ENCODE data around the gene UMPS.
"Not testable (repeated sequence)": the region's sequence is repeated elsewhere in the genome, so short reads cannot be mapped to it uniquely, and the experiment has no call there.

Gene UMPS

GRCh38 chr3:124779751-124780191 is 49.5 kb downstream of the UMPS start:
- H3K9ac ChIP-seq (ENCODE audit: low read length): peak overlapping the region; percentile 24
- H3K27ac ChIP-seq (ENCODE audit: low read depth, low read length): peak overlapping the region; percentile 93
- peak overlapping the region; percentile 24 for H3K4me3 ChIP-seq (ENCODE audit: low read length)
- H3K36me3 ChIP-seq (ENCODE audit: control insufficient read depth, insufficient read depth, low read length): no peaks in the 10 kb centered on the region
- peaks cover 31% of the 10 kb centered on the region for H3K4me1 ChIP-seq (ENCODE audit: control insufficient read depth, insufficient read depth, low read length)
- no peaks in the 10 kb centered on the region for H3K27me3 ChIP-seq (ENCODE audit: control insufficient read depth, insufficient read depth, low read length)

GRCh38 chr3:124780356-124780755 is 50.1 kb downstream of the UMPS start:
- H3K4me1 ChIP-seq (ENCODE audit: control insufficient read depth, insufficient read depth, low read length): peaks cover 29% of the 10 kb centered on the region
- H3K4me3 ChIP-seq (ENCODE audit: low read length): peak overlapping the region; percentile 24
- peak overlapping the region; percentile 24 for H3K9ac ChIP-seq (ENCODE audit: low read length)
- no peaks in the 10 kb centered on the region for H3K27me3 ChIP-seq (ENCODE audit: control insufficient read depth, insufficient read depth, low read length)
- H3K27ac ChIP-seq (ENCODE audit: low read depth, low read length): peak overlapping the region; percentile 93
- H3K36me3 ChIP-seq (ENCODE audit: control insufficient read depth, insufficient read depth, low read length): no peaks in the 10 kb centered on the region

GRCh38 chr3:124780761-124781475 is 50.7 kb downstream of the UMPS start:
- no peaks in the 10 kb centered on the region for H3K27me3 ChIP-seq (ENCODE audit: control insufficient read depth, insufficient read depth, low read length)
- no peak overlapping the region for H3K4me3 ChIP-seq (ENCODE audit: low read length)
- H3K9ac ChIP-seq (ENCODE audit: low read length): no peak overlapping the region
- peaks cover 29% of the 10 kb centered on the region for H3K4me1 ChIP-seq (ENCODE audit: control insufficient read depth, insufficient read depth, low read length)
- H3K36me3 ChIP-seq (ENCODE audit: control insufficient read depth, insufficient read depth, low read length): no peaks in the 10 kb centered on the region
- peak overlapping the region; percentile 93 for H3K27ac ChIP-seq (ENCODE audit: low read depth, low read length)

- no peaks in the 10 kb centered on the region for H3K36me3 ChIP-seq (ENCODE audit: control insufficient read depth, insufficient read depth, low read length)
- H3K4me1 ChIP-seq (ENCODE audit: control insufficient read depth, insufficient read depth, low read length): peaks cover 33% of the 10 kb centered on the region
- H3K4me3 ChIP-seq (ENCODE audit: low read length): no peak overlapping the region
- H3K27me3 ChIP-seq (ENCODE audit: control insufficient read depth, insufficient read depth, low read length): no peaks in the 10 kb centered on the region
- no peak overlapping the region for H3K9ac ChIP-seq (ENCODE audit: low read length)
- peak overlapping the region; percentile 93 for H3K27ac ChIP-seq (ENCODE audit: low read depth, low read length)
These were observed 51.5 kb downstream of the UMPS start for GRCh38 chr3:124781476-124782376.

- H3K27me3 ChIP-seq (ENCODE audit: control insufficient read depth, insufficient read depth, low read length); H3K27ac ChIP-seq (ENCODE audit: low read depth, low read length); H3K36me3 ChIP-seq (ENCODE audit: control insufficient read depth, insufficient read depth, low read length); H3K9ac ChIP-seq (ENCODE audit: low read length); H3K4me3 ChIP-seq (ENCODE audit: low read length): not testable (repeated sequence)
- H3K4me1 ChIP-seq (ENCODE audit: control insufficient read depth, insufficient read depth, low read length): peaks cover 39% of the 10 kb centered on the region
These were observed 52.1 kb downstream of the UMPS start for GRCh38 chr3:124782377-124782712.

- no peaks in the 10 kb centered on the region for H3K36me3 ChIP-seq (ENCODE audit: control insufficient read depth, insufficient read depth, low read length)
- no peak overlapping the region for H3K27ac ChIP-seq (ENCODE audit: low read depth, low read length)
- no peak overlapping the region for H3K9ac ChIP-seq (ENCODE audit: low read length)
- peaks cover 41% of the 10 kb centered on the region for H3K4me1 ChIP-seq (ENCODE audit: control insufficient read depth, insufficient read depth, low read length)
- H3K27me3 ChIP-seq (ENCODE audit: control insufficient read depth, insufficient read depth, low read length): no peaks in the 10 kb centered on the region
- H3K4me3 ChIP-seq (ENCODE audit: low read length): no peak overlapping the region
These were observed 53.4 kb downstream of the UMPS start for GRCh38 chr3:124783696-124784095.

- Histone ChIP-seq H3K4me3 (ENCODE audit: low read length) (no peak overlapping the region), H3K36me3 (ENCODE audit: control insufficient read depth, insufficient read depth, low read length) (no peaks in the 10 kb centered on the region), H3K27me3 (ENCODE audit: control insufficient read depth, insufficient read depth, low read length) (no peaks in the 10 kb centered on the region), H3K4me1 (ENCODE audit: control insufficient read depth, insufficient read depth, low read length) (peaks cover 31% of the 10 kb centered on the region), H3K27ac (ENCODE audit: low read depth, low read length) (no peak overlapping the region), H3K9ac (ENCODE audit: low read length) (no peak overlapping the region)
These were observed 54.6 kb downstream of the UMPS start for GRCh38 chr3:124784686-124785382.

GRCh38 chr3:124785973-124786372 is 55.7 kb downstream of the UMPS start:
- no peaks in the 10 kb centered on the region for H3K36me3 ChIP-seq (ENCODE audit: control insufficient read depth, insufficient read depth, low read length)
- H3K27ac ChIP-seq (ENCODE audit: low read depth, low read length): peak overlapping the region; percentile 69
- H3K4me1 ChIP-seq (ENCODE audit: control insufficient read depth, insufficient read depth, low read length): peaks cover 20% of the 10 kb centered on the region

GRCh38 chr3:124786511-124787241 is 56.4 kb downstream of the UMPS start:
- Histone ChIP-seq H3K27ac (ENCODE audit: low read depth, low read length) (peak overlapping the region; percentile 69), H3K9ac (ENCODE audit: low read length) (no peak overlapping the region), H3K4me1 (ENCODE audit: control insufficient read depth, insufficient read depth, low read length) (peaks cover 17% of the 10 kb centered on the region)

More at GRCh38 chr3:124785973-124786372, 55.7 kb downstream of the UMPS start:
- Histone ChIP-seq H3K27me3 (ENCODE audit: control insufficient read depth, insufficient read depth, low read length) (no peaks in the 10 kb centered on the region), H3K9ac (ENCODE audit: low read length) (no peak overlapping the region), H3K4me3 (ENCODE audit: low read length) (no peak overlapping the region)

GRCh38 chr3:124787476-124788195 is 57.4 kb downstream of the UMPS start:
- Histone ChIP-seq H3K9ac (ENCODE audit: low read length) (no peak overlapping the region), H3K36me3 (ENCODE audit: control insufficient read depth, insufficient read depth, low read length) (no peaks in the 10 kb centered on the region), H3K27me3 (ENCODE audit: control insufficient read depth, insufficient read depth, low read length) (no peaks in the 10 kb centered on the region), H3K27ac (ENCODE audit: low read depth, low read length) (peak overlapping the region; percentile 69), H3K4me3 (ENCODE audit: low read length) (no peak overlapping the region), H3K4me1 (ENCODE audit: control insufficient read depth, insufficient read depth, low read length) (peaks cover 20% of the 10 kb centered on the region)

More at GRCh38 chr3:124786511-124787241, 56.4 kb downstream of the UMPS start:
- Histone ChIP-seq H3K27me3 (ENCODE audit: control insufficient read depth, insufficient read depth, low read length) (no peaks in the 10 kb centered on the region), H3K4me3 (ENCODE audit: low read length) (no peak overlapping the region), H3K36me3 (ENCODE audit: control insufficient read depth, insufficient read depth, low read length) (no peaks in the 10 kb centered on the region)

GRCh38 chr3:124788254-124788745 is 58.0 kb downstream of the UMPS start:
- Histone ChIP-seq H3K36me3 (ENCODE audit: control insufficient read depth, insufficient read depth, low read length) (no peaks in the 10 kb centered on the region), H3K27me3 (ENCODE audit: control insufficient read depth, insufficient read depth, low read length) (no peaks in the 10 kb centered on the region), H3K4me3 (ENCODE audit: low read length) (no peak overlapping the region), H3K4me1 (ENCODE audit: control insufficient read depth, insufficient read depth, low read length) (peaks cover 20% of the 10 kb centered on the region), H3K27ac (ENCODE audit: low read depth, low read length) (no peak overlapping the region), H3K9ac (ENCODE audit: low read length) (no peak overlapping the region)
